Natural killer cell (primary cell): Measurements from ENCODE around the gene TMCO6. TPM values are rescaled to one million over a fixed set of nuclear protein-coding genes. Genes with fewer than 3 reads are reported as not detected.
"Not testable (repeated sequence)": the region's sequence is repeated elsewhere in the genome, so short reads cannot be mapped to it uniquely, and the experiment has no call there.

Experiments used
- ATAC-seq, 3 donors: fragments of 150-1000 bp in 2 of 3; fragments of 200-7000 bp in 1 of 3; cut with Tn5 transposase; 1 replicate in 1 of 3; 2 replicates in 2 of 3; pipeline ENCODE4 v1.10.0; 2021; ENCODE audit warnings: mild to moderate bottlenecking in 2 of 3, moderate library complexity in 2 of 3
- DNase-seq, 2 donors: peaks; one replicate each; pipeline versions ENCODE4 v3.0.0 to v3.0.0-alpha.2; 2013 to 2021; ENCODE audit warnings: mixed read lengths in 1 of 2
- H3K27ac ChIP-seq: one replicate; pipeline ENCODE4 v1.5.1; 2013; ENCODE audit warnings: mild to moderate bottlenecking, low read length
- H3K27me3 ChIP-seq: one replicate; pipeline ENCODE4 v1.6.1; 2013; ENCODE audit warnings: low read length; ENCODE audit not compliant: control insufficient read depth, insufficient read depth
- H3K36me3 ChIP-seq: one replicate; pipeline ENCODE4 v1.6.1; 2013; ENCODE audit warnings: low read length; ENCODE audit not compliant: control insufficient read depth, insufficient read depth
- H3K4me1 ChIP-seq: one replicate; pipeline ENCODE4 v1.6.1; 2013; ENCODE audit warnings: low read length; ENCODE audit not compliant: control insufficient read depth, insufficient read depth
- H3K4me3 ChIP-seq: one replicate; pipeline ENCODE4 v1.5.1; 2013; ENCODE audit warnings: low read length
- H3K9me3 ChIP-seq: one replicate; pipeline ENCODE4 v1.6.1; 2013; ENCODE audit warnings: low read length; ENCODE audit not compliant: control insufficient read depth, insufficient read depth
- H3K27ac Mint-ChIP-seq, 2 donors: one replicate each; pipeline ENCODE4 v1.8.0; 2022; ENCODE audit warnings: mild to moderate bottlenecking in 2 of 2, mixed read lengths in 2 of 2, moderate library complexity in 1 of 2
- H3K27me3 Mint-ChIP-seq, 2 donors: one replicate each; pipeline ENCODE4 v1.8.0; 2022; ENCODE audit warnings: low read depth in 2 of 2, mixed read lengths in 2 of 2
- H3K36me3 Mint-ChIP-seq: one replicate; pipeline ENCODE4 v1.8.0; 2022; ENCODE audit warnings: mixed read lengths
- H3K4me1 Mint-ChIP-seq, 2 donors: one replicate each; pipeline ENCODE4 v1.8.0; 2022; ENCODE audit warnings: mixed read lengths in 2 of 2
- H3K4me3 Mint-ChIP-seq: one replicate; pipeline ENCODE4 v1.8.0; 2022; ENCODE audit warnings: mild to moderate bottlenecking, moderate library complexity, mixed read lengths
- H3K9me3 Mint-ChIP-seq, 2 donors: one replicate each; pipeline ENCODE4 v1.8.0; 2022; ENCODE audit warnings: mixed read lengths in 2 of 2
- WGBS: methylation state at CpG from one replicate; pipeline ENCODE4 v1.1.7; 2013; ENCODE audit warnings: missing lambda C conversion rate; ENCODE audit not compliant: insufficient coverage; 5-methylcytosine and 5-hydroxymethylcytosine counted together
- intact Hi-C: fragments of 100-400 bp; cut with micrococcal nuclease; formaldehyde crosslinking; loops from one replicate; pipeline ENCODE4 v1.14.2; 2022
- total RNA-seq, 4 donors: library from RNA; stranded (reverse); fragments of 120-200 nt in 1 of 4; gene quantifications; one replicate each; pipeline versions ENCODE4 v1.2.3 to v1.2.4, GENCODE V29; 2013 to 2022
- TF ChIP-seq, protein P1 (sequence below): fragments of 200-600 bp; IDR thresholded peaks from one replicate; pipeline ENCODE4 v1.8.0; 2022; ENCODE audit warnings: antibody characterized with exemption

TMCO6 gene
- total RNA-seq = 10 to 100 TPM; 17.9 to 19.5 (median 18.8) TPM
- total RNA-seq (2013) = 16.5 TPM

DNA sequence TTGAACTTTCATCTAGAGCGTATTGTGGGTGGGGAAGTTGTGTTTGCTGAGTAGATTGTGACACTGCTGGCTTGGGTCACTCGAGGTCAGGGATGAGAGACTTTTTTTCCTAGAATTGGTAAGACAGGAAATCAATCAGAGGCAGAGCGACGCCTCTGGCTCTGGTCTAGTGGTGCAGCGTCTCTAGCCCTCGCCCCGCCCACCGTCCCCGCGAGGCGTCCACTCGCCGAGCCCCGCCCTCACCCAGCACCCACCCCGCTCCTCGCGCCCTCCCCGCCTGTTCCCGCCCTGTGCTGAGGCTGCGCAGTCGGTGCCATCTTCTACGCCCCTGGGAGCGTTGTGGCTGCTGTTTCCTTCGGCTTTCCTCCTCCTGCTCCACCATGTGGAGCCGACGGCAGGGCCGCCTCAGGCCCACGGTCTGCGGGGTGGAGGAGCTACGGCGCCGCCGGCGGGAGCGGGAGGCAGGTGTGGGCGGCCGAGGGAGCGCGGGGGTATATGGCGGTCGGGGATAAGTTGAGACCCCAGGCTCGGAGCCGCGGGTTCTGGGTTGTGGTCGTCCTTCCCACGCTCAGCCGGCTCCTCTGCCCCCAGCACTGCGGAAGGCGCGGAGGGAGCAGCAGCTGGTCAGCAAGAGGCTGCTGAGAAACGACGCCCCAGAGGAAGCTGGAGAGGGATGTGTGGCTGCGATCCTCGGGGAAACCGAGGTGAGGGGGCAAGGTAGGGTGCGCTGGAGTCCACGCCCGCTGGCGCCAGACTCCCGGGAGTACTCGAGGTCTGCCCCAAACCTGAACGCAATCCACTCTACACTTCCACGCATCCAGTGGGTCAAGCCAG is at the start of gene TMCO6:
Gene TMCO6 (plus strand): TSS at position 304 of the 834 bp plus-strand sequence. CDS start 77 bp downstream, at position 381.
- ATAC-seq (peak; percentile 98 to 100 (median 99)), DNase-seq (peak; percentile 94 to 98)
- peaks cover 15 to 35% of the 10 kb centered on the region in 2 donors for H3K4me1 Mint-ChIP-seq
- H3K9me3 Mint-ChIP-seq = no peaks in the 10 kb centered on the region
- peak within 1 kb of the TSS; percentile 92 for H3K4me3 Mint-ChIP-seq
- H3K4me1 ChIP-seq = peaks cover 18% of the 10 kb centered on the region
- peak within 1 kb of the TSS; percentile 93 to 95 for H3K27ac Mint-ChIP-seq
- intact Hi-C loops = loop anchor here (1.0 to 2.0 kb wide), 4 partner anchors 8 to 237 kb away; partner anchors contain the start of genes APBB3, EIF4EBP3, IK and NDUFA2
- WGBS = under 1% methylated on average over 63 of the region's 63 CpGs
- H3K4me3 ChIP-seq = peak within 1 kb of the TSS; percentile 65
- no peaks in the 10 kb centered on the region for H3K36me3 Mint-ChIP-seq
- H3K27ac ChIP-seq = peak within 1 kb of the TSS; percentile 84
- H3K9me3 ChIP-seq = no peaks in the 10 kb centered on the region
- peaks cover 15% of the 10 kb centered on the region for H3K36me3 ChIP-seq
- no peaks in the 10 kb centered on the region for H3K27me3 Mint-ChIP-seq
- no peaks in the 10 kb centered on the region for H3K27me3 ChIP-seq
- TF ChIP-seq, protein P1, sequence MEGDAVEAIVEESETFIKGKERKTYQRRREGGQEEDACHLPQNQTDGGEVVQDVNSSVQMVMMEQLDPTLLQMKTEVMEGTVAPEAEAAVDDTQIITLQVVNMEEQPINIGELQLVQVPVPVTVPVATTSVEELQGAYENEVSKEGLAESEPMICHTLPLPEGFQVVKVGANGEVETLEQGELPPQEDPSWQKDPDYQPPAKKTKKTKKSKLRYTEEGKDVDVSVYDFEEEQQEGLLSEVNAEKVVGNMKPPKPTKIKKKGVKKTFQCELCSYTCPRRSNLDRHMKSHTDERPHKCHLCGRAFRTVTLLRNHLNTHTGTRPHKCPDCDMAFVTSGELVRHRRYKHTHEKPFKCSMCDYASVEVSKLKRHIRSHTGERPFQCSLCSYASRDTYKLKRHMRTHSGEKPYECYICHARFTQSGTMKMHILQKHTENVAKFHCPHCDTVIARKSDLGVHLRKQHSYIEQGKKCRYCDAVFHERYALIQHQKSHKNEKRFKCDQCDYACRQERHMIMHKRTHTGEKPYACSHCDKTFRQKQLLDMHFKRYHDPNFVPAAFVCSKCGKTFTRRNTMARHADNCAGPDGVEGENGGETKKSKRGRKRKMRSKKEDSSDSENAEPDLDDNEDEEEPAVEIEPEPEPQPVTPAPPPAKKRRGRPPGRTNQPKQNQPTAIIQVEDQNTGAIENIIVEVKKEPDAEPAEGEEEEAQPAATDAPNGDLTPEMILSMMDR = peak; percentile 61

DNA sequence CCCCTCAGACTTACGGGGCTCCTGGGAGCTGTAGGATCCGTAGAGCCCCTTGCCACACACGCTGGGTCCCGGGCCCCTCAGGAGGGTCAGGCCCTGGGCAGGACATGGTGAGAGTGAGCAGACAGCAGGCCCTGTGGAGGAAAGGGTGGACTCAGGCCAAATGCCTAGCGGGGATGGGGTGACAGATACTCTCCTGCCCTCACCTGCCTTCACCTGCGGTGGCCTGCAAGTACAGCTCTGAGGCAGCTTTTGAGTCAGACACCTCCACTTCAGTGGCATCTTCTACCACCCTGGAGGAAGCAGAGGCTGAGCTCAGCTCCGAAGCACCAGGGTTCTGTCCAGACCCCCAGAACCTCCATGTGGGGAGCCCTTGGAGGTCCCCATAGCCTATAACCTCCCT is 48.4 kb upstream of the TMCO6 start:
- H3K36me3 Mint-ChIP-seq = no peaks in the 10 kb centered on the region
- WGBS = 90% methylated on average over 7 of the region's 7 CpGs
- no peaks in the 10 kb centered on the region for H3K9me3 ChIP-seq
- H3K4me3 Mint-ChIP-seq = no peak overlapping the region
- H3K27ac ChIP-seq = no peak overlapping the region
- H3K4me3 ChIP-seq = no peak overlapping the region
- H3K27ac Mint-ChIP-seq = no peak overlapping the region
- H3K4me1 ChIP-seq = peaks cover 7% of the 10 kb centered on the region
- H3K27me3 ChIP-seq = peaks cover 3% of the 10 kb centered on the region
- intact Hi-C loops = no loop called here
- H3K27me3 Mint-ChIP-seq = peaks cover 5 to 12% of the 10 kb centered on the region in 2 donors
- TF ChIP-seq, protein P1 = no peak
- no peaks in the 10 kb centered on the region for H3K9me3 Mint-ChIP-seq
- ATAC-seq = no peak
- no peaks in the 10 kb centered on the region for H3K36me3 ChIP-seq
- no peaks in the 10 kb centered on the region for H3K4me1 Mint-ChIP-seq
- no peak for DNase-seq

DNA sequence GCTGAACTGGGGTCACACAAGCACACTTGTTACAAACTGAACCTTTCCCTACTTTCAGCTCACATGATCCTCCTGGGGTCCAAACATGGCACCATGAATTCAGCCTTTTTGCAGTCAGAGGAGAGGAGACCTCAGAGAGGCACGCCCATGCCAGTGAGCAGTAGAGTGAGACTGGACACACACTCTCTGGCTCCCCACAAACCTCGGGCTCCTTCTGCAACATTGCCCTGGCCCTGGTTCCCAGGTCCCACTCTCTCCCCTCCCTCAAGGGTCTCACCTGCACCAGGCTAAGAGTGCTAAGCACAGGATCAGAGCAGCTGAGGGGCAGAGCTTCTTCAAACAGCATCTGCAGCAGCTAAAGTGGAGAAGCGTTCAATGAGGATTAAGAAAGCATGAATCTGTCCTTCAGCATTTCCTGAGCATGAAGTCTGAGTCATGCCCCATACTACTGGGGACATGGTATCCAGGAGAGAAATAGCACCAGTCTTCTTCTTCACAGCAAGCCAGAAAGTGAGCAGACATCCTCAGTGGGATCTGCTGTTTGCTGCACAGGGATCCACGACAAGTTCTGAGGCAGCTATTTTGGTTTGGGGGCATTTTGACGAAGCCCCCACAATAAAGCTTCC is 47.4 kb upstream of the TMCO6 start:
- Histone ChIP-seq H3K36me3 (no peaks in the 10 kb centered on the region), H3K4me1 (peaks cover 7% of the 10 kb centered on the region), H3K4me3 (no peak overlapping the region), H3K27me3 (no peaks in the 10 kb centered on the region), H3K9me3 (no peaks in the 10 kb centered on the region), H3K27ac (no peak overlapping the region)
- no peak overlapping the region for H3K4me3 Mint-ChIP-seq
- DNase-seq (no peak), ATAC-seq (no peak)
- WGBS = 77% methylated on average over 5 of the region's 5 CpGs
- no peaks in the 10 kb centered on the region for H3K9me3 Mint-ChIP-seq
- H3K4me1 Mint-ChIP-seq = no peaks in the 10 kb centered on the region
- intact Hi-C loops = no loop called here
- no peak overlapping the region for H3K27ac Mint-ChIP-seq
- no peaks in the 10 kb centered on the region for H3K36me3 Mint-ChIP-seq
- TF ChIP-seq, protein P1 = no peak
- peaks cover 2 to 4% of the 10 kb centered on the region in 2 donors for H3K27me3 Mint-ChIP-seq

DNA sequence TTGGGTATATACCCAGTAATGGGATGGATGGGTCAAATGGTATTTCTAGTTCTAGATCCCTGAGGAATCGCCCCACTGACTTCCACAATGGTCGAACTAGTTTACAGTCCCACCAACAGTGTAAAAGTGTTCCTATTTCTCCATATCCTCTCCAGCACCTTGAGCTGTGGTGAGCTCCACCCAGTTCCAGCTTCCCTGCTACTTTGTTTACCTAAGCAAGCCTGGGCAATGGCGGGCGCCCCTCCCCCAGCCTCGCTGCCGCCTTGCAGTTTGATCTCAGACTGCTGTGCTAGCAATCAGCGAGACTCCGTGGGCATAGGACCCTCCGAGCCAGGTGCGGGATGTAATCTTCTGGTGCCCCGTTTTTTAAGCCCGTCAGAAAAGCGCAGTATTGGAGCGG is 46.2 kb upstream of the TMCO6 start:
- H3K4me3 ChIP-seq, DNase-seq, H3K27ac Mint-ChIP-seq, ATAC-seq, H3K4me1 ChIP-seq, intact Hi-C loops, H3K27me3 ChIP-seq, H3K36me3 ChIP-seq, H3K4me3 Mint-ChIP-seq, H3K9me3 Mint-ChIP-seq, H3K27me3 Mint-ChIP-seq, H3K27ac ChIP-seq, H3K4me1 Mint-ChIP-seq, H3K36me3 Mint-ChIP-seq, H3K9me3 ChIP-seq: not testable (repeated sequence)
- 69% methylated on average over 13 of the region's 14 CpGs for WGBS
